HG03432 (cell line): ENCODE data around the gene NFKBIE.
A peak's percentile ranks its signal among the peaks of the same experiment; 100 is the strongest.
"Not testable (repeated sequence)": the region's sequence is repeated elsewhere in the genome, so short reads cannot be mapped to it uniquely, and the experiment has no call there.

Experiments used
- ATAC-seq: cut with Tn5 transposase; IDR thresholded peaks from one replicate; pipeline ENCODE4 v1.9.1; 2021; ENCODE audit warnings: mild to moderate bottlenecking, moderate library complexity; ENCODE audit not compliant: unreplicated experiment

NFKBIE gene

DNA sequence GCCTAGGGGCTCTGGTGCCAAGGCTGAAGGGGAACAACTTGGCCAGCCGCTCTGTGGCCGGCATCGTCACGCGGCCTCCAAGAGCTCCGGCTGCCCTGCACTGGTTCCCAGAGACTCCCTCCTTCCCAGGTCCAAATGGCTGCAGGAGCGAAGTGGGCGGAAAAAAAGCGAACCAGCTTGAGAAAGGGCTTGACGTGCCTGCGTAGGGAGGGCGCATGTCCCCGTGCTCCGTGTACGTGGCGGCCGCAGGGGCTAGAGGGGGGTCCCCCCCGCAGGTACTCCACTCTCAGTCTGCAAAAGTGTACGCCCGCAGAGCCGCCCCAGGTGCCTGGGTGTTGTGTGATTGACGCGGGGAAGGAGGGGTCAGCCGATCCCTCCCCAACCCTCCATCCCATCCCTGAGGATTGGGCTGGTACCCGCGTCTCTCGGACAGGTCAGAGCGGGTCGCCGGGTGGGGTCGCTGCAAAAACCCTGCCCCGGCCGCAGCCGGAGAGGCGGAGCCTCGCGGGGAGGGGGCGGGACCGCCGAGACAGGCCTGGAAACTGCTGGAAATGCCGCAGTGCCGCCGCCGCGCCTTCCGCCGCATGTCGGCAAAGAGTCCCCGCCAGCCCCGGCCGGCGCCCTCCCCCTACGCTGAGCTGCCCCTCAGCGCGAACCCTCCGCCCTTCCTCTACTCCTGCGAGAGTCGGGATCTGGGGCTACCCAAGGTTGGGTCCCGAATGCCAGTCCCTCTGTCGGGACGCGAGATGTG is 19.3 kb downstream of the NFKBIE start:
- peak; percentile 55 for ATAC-seq

DNA sequence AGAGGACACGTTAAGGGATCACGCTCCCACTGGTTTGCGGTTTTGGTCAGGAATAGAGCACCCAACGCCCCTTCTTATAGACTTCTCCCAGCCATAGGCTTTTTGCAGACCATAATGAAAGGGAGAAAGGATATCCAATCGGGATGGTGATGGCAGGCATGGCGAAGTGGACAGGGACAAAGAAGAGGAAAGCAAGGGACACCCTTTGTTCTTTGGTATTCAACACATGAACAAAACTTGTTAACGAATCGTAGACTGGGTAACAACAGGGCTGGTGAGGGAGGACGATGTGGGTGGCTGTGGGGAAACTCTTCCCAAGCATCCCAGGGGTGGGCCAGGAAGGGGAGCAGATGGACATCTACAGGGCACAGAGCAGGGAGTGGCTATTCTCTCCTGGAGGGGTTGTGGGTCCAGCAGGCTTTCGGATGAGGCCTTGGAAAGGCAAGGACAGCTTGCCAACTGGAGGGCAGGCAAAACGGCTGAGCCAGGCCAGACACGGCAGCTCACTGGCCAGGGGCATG is 19.9 kb downstream of the NFKBIE start:
- ATAC-seq: no peak

DNA sequence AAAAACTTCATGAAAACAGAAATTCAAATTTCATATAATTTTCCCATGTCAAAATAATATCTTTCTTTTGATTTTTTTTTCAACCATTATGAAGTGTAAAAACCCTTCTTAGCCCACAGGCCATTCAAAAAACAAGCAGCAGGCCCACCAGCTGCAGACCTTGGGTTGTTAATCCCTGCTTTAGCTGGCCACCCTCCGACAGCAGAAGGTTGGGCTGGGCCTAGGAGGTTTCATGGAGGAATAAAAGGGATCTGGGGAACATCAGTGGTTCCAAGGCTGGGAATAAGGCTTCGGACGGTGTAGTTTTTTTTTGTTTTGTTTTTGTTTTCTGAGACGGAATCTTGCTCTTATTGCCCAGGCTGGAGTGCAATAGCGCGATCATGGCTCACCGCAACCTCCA is 22.0 kb downstream of the NFKBIE start:
- ATAC-seq: no peak

DNA sequence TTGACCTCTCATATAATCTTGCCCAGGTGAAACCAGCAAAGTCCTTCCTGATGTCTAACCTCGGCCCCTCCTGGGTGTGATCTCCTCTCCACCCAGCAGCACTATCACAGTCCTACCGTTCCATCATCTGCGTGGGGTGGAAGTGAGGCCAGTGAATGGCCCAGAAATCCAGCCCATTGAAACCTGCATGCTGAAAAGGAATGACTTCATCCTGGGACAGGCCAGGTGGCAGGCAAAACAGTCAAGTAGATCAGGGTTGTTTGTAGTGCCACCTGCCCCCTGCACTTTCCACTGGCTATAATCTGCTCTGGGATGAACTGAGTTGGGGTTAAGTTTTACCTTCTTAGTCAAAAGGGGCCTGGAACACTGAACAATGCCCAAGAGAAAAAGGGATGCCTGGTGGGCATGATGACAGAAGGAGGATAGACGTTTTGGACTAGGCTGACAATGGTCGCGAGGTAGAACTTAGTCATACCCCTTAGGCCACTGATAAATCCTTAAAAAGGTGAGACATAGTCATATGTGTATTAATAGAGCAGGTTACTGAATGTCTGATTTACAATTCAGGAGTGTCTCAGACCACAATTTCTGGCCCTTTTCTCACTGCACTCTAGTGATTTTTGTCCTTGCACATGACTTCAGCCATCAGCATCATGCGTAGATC is 26.5 kb downstream of the NFKBIE start:
- no peak for ATAC-seq

DNA sequence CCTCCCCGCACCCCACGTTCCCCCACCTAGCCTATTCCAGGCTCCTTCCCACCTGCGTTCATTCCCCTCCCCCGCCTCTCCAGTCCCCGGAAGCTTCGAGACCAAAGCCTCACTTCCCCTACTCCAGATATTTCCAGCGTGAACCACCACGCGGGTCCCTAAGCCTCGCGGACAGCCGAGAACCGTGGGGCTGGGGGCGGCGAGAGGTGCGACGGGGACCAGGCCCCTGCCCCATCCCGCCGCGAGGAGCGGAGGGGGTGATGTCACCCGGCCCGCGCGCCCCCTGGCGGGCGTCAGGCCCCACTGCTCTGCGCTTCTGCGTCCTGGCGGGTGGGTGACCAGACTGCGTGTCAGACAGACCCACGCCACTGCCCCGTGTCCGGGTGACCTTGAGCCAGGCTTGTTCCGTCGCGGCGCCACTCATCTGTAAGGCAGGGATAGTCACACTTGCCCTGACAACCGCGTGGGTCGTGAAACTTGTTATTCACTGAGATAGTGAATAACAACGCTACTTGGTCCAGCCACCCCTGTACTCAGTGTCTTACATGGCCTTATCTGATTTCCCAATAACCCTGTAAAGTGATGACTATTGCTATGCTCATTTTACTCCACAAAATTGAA is 27.4 kb downstream of the NFKBIE start:
- peak; percentile 86 for ATAC-seq

DNA sequence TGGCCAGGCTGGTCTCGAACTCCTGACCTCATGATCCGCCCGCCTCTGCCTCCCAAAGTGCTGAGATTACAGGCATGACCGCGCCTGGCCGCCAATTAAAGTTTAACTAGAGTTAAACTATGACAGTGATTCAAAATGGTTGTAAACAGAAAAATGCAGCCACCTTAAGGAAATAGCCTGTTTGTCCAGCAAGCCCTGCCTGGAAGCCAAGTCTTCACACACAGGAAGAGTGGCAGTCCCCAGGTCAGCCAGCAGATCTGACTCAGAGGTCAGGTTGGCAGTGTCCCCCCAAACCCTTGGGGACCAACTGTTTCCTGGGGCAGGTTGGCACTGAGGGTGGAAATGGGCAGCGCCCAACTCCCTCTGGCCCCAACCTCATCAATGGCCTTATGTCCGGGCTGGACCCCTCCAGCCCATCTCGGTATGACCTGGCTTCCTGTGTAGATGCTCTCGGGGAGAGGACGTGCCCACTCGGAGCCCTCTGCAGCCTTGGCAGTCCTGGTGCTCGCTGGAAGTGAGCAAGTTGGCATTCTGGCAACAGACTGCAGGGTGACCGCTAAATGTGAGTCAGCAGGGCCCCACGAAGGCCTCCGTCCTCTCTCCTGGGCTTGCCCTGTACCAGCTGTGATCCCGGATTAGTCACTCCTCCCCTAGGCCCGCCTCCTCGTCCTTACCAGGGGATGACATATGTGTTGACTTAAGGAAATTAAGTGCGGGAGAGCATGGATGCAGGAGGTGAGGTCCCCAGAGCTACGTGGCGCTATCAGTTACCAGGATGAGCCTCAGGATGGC is 28.1 kb downstream of the NFKBIE start:
- ATAC-seq: peak; percentile 77

DNA sequence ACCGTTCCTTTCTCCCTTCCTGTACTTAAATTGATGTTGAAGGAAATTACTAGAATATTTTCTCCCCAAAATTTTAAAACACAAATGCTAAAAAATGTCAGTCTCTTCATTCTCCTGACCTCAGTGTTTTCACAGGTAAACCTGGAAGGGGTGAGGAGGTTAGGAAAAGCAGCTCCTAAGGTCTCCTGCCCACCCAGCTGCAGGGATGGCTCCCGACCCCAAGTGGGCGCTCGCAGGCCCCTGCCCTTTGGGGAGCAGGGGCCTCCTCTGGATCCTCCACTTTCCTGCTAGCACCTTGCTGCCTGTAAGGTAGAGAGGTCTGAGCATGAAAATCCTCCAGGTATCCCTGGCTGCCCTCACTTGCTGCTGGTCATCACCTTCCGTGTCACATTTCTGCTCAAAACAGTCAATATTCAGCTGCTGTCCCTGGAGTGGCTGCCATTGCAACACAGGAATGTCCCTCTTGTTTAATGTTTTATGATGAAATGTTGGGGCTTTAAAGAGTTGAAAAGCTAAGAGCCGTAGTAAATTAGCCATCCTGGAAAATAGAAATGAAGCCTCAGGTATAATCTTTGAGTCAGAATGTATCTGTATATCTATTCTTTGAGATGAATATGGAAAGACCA is 29.3 kb downstream of the NFKBIE start:
- ATAC-seq: no peak

DNA sequence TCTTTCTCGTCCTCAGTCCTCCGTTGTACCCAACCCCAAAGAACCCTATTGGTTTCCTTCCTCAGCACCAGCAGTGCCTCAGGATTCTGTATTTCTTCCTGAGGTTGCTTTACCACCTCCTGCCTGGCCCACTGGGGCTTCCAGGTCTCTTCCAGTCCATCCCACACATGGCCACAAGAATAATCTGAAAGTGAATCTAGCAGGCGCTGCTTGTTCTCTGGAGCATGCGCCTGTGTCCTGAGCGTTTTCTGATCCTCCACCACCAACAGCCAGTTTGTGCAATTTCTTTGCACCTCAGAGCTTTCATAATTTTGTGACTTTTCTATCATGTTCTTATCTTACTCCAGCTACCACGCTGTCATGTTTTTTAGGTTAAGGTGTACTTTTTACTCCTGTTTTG is 30.1 kb downstream of the NFKBIE start:
- no peak for ATAC-seq

DNA sequence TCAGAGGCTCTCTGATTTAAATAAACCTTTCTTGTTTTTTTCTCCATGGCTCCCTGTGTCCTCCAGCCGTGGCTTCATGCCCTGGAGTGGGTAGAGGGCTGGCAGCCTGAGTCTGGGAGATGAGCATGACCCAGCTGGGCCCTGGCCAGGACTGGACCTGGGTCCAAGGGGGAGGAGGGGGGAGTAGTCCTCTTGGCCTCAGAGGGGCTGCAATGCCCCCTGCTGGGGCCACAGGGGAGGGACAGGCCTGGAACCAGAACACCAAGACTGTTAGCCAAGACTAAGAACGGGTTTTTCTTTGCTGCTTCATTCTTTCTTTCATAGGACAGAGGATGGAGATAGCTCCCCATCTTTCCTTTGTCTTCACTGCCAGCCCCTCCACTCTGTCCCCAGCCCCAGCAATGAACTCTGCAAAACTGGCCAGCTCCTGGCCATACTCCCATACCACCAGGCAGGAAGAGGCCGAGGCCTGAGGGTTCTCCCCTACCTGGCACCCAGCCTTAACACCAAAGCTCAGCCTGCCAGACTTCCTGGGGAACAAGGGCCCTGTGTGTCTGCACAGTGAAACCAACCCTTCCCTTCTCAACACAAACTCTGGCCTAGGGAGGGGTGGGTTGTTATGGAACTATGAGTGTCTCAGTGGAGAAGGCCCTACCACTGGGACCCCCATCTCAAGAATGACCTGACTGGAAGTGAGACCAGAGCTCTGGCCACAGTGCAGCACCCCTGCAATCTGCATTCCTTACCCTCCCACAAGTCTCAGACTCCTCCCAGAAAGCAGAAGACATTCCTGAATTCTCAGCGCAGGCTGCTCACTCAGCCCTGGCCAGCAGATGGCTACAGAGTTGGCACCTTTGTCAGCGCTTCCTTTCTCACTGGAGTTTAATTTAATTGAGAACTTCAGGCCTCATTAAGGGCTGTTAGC is 31.0 kb downstream of the NFKBIE start:
- no peak for ATAC-seq

DNA sequence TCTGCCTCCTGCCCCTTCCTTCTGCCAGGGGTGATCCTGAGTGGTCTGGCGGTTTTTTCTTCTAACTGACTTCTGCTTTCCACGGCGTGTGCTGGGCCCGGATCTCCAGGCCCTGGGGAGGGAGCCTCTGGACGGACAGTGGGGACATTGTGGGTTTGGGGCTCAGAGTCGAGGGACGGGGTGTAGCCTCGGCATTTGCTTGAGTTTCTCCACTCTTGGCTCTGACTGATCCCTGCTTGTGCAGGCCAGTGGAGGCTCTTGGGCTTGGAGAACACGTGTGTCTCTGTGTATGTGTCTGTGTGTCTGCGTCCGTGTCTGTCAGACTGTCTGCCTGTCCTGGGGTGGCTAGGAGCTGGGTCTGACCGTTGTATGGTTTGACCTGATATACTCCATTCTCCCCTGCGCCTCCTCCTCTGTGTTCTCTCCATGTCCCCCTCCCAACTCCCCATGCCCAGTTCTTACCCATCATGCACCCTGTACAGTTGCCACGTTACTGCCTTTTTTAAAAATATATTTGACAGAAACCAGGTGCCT is 31.7 kb downstream of the NFKBIE start:
- ATAC-seq: no peak

DNA sequence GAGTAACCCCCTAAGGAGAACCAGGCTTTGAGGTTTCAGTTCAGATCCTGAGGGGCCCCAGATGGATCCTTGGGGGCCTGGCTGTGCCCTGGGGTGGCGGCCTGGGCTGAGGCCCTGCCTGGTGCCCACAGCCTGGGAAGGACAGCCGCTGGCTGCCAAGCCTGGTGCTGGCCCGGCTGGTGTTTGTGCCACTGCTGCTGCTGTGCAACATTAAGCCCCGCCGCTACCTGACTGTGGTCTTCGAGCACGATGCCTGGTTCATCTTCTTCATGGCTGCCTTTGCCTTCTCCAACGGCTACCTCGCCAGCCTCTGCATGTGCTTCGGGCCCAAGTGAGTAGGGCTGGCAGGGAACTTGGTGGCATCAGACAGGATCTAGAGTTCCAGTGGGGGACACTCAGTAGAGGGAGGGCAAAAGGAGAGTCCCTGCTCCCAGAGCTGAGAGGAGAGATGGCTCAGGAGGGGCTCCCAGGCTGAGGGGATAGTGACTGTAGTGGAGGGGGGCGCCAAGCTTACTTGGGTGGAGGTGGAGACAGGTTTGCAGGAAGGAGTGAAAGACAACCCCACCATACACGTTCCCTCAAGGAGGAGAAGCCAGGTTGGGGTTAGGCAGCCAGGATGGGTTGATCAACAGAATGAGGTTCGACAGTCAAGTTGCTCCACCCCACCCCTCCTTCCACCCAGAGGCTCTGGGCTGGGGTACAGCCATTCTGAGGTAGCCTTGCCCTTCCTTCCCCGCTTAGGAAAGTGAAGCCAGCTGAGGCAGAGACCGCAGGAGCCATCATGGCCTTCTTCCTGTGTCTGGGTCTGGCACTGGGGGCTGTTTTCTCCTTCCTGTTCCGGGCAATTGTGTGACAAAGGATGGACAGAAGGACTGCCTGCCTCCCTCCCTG is 32.4 kb downstream of the NFKBIE start:
- ATAC-seq: no peak

DNA sequence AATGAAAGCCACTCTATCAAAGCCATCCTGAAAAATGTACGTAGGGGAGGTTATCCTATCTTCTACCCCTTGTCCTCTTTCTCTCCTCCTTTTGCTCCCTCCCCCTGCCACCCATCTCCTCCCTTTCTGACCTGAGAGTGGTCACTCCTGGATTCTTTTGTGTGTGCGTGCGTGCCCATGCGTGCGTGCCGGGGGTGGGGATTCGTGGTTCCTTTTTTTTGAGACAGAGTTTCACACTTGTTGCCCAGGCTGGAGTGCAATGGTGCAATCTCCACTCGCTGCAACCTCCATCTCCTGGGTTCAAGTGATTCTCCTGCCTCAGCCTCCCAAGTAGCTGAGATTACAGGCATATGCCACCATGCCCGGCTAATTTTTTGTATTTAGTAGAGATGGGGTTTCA is 33.9 kb downstream of the NFKBIE start:
- ATAC-seq: not testable (repeated sequence)

DNA sequence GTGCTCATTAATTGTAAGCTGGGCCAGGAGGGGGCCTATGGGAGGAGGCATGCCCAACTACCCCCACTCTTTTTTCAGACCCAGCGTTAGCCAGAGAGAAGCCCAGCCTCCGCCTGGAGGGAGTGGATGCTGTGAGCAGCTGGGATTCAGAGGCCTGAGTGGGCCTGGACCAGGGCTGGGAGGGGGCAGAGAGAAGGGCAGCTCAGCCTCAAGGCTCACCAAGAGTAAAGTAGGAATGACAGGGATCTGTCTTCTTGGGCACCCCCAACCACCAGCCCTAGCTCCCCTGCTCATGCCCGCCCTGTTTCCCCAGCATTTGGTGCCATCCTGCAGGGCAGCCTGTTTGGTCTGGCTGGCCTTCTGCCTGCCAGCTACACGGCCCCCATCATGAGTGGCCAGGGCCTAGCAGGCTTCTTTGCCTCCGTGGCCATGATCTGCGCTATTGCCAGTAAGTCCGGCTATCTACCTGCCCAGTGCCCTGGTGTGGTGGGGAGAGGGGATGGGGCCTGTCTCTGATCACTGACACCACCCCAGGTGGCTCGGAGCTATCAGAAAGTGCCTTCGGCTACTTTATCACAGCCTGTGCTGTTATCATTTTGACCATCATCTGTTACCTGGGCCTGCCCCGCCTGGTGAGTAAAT is 35.2 kb downstream of the NFKBIE start:
- ATAC-seq: no peak

DNA sequence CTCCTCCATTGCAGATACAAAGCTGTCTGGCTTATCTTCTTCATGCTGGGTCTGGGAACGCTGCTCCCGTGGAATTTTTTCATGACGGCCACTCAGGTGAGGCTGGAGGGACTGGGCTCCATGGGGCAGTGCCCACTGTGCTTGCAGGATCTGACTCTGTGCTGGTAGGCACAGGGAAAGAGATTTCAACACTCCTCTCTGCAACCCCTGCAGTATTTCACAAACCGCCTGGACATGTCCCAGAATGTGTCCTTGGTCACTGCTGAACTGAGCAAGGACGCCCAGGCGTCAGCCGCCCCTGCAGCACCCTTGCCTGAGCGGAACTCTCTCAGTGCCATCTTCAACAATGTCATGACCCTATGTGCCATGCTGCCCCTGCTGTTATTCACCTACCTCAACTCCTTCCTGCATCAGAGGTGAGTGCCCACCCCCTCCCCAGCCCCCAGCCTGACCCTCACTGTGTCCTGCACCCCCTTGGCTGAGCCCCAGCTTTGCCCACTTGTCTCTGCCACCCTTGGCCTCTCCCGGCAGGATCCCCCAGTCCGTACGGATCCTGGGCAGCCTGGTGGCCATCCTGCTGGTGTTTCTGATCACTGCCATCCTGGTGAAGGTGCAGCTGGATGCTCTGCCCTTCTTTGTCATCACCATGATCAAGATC is 35.8 kb downstream of the NFKBIE start:
- no peak for ATAC-seq

DNA sequence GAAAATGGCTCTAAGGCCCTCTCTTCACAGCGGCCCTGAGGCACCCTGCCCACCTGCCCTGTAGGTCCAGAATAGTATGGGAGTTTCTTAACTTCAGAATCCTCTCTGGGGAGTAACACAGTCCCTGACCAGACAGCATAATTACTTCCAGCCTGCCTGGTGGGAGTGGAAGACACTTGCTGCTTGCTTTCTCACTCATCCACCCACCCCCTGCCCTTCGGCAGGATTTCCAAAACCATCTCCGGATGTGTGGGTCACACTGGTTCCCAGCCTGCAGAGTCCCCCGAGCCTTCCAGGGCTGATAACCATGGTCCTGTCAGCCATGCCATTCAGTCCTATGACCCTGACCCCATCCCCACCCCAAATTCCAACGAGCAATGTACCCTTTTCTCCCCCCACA is 36.5 kb downstream of the NFKBIE start:
- no peak for ATAC-seq

DNA sequence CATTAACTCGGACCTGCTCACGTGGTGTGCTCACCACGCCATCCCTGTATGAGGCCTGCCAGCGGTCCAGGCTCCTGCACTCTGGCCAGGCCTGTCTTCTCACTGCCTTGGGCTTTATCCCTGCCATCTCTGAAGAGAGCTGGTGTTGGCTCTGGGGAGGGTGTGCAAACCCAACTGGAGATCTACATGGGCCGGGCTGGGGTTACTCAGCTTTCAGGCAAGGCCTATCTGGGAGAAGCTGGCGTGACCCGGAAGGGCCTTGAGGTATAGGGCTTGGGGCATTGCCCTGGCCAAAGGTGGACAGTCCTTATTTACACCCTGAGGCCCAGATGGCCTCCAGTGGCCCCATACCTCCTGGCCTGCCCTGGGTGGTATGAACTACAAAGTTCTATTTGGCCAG is 36.9 kb downstream of the NFKBIE start:
- no peak for ATAC-seq

DNA sequence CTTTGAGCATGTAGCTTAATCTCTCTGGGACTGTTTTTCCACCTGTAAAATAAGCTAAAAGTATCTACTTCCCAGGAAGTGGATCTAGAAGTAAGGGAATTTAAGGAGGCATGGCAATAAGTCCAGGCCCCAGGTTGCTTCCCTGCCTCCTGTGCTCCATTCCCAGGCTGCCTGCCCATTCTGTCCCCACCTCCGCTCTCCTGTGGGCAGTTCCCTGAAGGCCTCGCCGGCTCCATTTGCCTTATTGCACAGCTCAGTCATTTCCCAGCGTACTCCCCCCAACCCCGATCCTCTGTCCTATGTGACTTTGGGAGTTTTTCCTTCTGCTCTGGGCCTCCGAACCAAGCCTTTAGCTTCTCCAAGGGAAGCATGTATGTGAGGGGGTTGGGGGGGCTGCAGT is 37.3 kb downstream of the NFKBIE start:
- no peak for ATAC-seq
